SK-N-SH treated with all-trans-retinoic acid at 6 μM for 48 hours (cell line): ENCODE data around the gene WNT7A.

Experiments
- ATAC-seq: fragments of 200-7000 bp; cut with Tn5 transposase; 3 replicates; pipeline ENCODE4 v1.9.1; 2020; ENCODE audit warnings: mild to moderate bottlenecking, moderate library complexity
- ARNTL ChIP-seq: fragments of 450-650 bp; formaldehyde crosslinking; IDR thresholded peaks from 2 replicates; pipeline ENCODE4 v1.5.0; 2020; ENCODE audit warnings: low read depth, mild to moderate bottlenecking, moderate library complexity, borderline replicate concordance
- BACH2 ChIP-seq: fragments of 250-450 bp; sonication (Bioruptor Pico); IDR thresholded peaks from 2 replicates; pipeline ENCODE4 v1.9.0; 2021; ENCODE audit warnings: mild to moderate bottlenecking, borderline replicate concordance
- CSDC2 ChIP-seq: fragments of 250-450 bp; sonication (Bioruptor Pico); IDR thresholded peaks from 2 replicates; pipeline ENCODE4 v1.5.0; 2020; ENCODE audit warnings: mild to moderate bottlenecking, moderate library complexity
- GLIS3 ChIP-seq: fragments of 250-450 bp; sonication (Bioruptor Pico); IDR thresholded peaks from 2 replicates; pipeline ENCODE4 v1.5.0; 2020; ENCODE audit warnings: mild to moderate bottlenecking, moderate library complexity
- PPARA ChIP-seq: fragments of 250-450 bp; sonication (Bioruptor Pico); IDR thresholded peaks from 2 replicates; pipeline ENCODE4 v1.5.0; 2020; ENCODE audit warnings: mild to moderate bottlenecking, borderline replicate concordance
- RARB ChIP-seq: fragments of 250-450 bp; sonication (Bioruptor Pico); IDR thresholded peaks from 2 replicates; pipeline ENCODE4 v1.8.0; 2021; ENCODE audit warnings: mild to moderate bottlenecking, moderate library complexity
- SNAI2 ChIP-seq: fragments of 250-450 bp; sonication (Bioruptor Pico); IDR thresholded peaks from 2 replicates; pipeline ENCODE4 v1.5.0; 2020; ENCODE audit warnings: mild to moderate bottlenecking, moderate library complexity
- TCF4 ChIP-seq: fragments of 250-450 bp; sonication (Bioruptor Pico); IDR thresholded peaks from 2 replicates; pipeline ENCODE4 v1.8.0; 2021; ENCODE audit warnings: mild to moderate bottlenecking, moderate library complexity, borderline replicate concordance
- TOX ChIP-seq: fragments of 250-450 bp; sonication (Bioruptor Pico); IDR thresholded peaks from 2 replicates; pipeline ENCODE4 v1.8.0; 2021; ENCODE audit warnings: mild to moderate bottlenecking, moderate library complexity, borderline replicate concordance
- ZC3H10 ChIP-seq: fragments of 250-450 bp; sonication (Bioruptor Pico); IDR thresholded peaks from 2 replicates; pipeline ENCODE4 v1.5.1; 2021; ENCODE audit warnings: mild to moderate bottlenecking, moderate library complexity
- ZFP3 ChIP-seq: fragments of 250-450 bp; sonication (Bioruptor Pico); IDR thresholded peaks from 2 replicates; pipeline ENCODE4 v1.5.0; 2020; ENCODE audit warnings: mild to moderate bottlenecking, moderate library complexity
- ZFP30 ChIP-seq: fragments of 450-650 bp; formaldehyde crosslinking; IDR thresholded peaks from 2 replicates; pipeline ENCODE4 v1.5.0; 2022; ENCODE audit warnings: mild to moderate bottlenecking, moderate library complexity
- ZNF565 ChIP-seq: fragments of 450-650 bp; formaldehyde crosslinking; conservative IDR thresholded peaks from 2 replicates; pipeline ENCODE4 v1.5.0; 2020; ENCODE audit warnings: low read depth, mild to moderate bottlenecking, moderate library complexity
- TF ChIP-seq, protein P1 (sequence below): fragments of 250-450 bp; sonication (Bioruptor Pico); IDR thresholded peaks from 2 replicates; pipeline ENCODE4 v1.8.0; 2020; ENCODE audit warnings: mild to moderate bottlenecking, moderate library complexity, borderline replicate concordance
- TF ChIP-seq, protein P2 (sequence below): fragments of 250-450 bp; sonication (Bioruptor Pico); IDR thresholded peaks from 2 replicates; pipeline ENCODE4 v1.5.0; 2020; ENCODE audit warnings: mild to moderate bottlenecking, moderate library complexity
- TF ChIP-seq, protein P3 (sequence below): fragments of 250-450 bp; sonication (Bioruptor Pico); IDR thresholded peaks from 2 replicates; pipeline ENCODE4 v1.8.0; 2021; ENCODE audit warnings: low read depth, mild to moderate bottlenecking, moderate library complexity, borderline replicate concordance
- TF ChIP-seq, protein P4 (sequence below): fragments of 250-450 bp; sonication (Bioruptor Pico); IDR thresholded peaks from 2 replicates; pipeline ENCODE4 v1.5.1; 2020; ENCODE audit warnings: low read depth, mild to moderate bottlenecking, moderate library complexity

The WNT7A gene

DNA sequence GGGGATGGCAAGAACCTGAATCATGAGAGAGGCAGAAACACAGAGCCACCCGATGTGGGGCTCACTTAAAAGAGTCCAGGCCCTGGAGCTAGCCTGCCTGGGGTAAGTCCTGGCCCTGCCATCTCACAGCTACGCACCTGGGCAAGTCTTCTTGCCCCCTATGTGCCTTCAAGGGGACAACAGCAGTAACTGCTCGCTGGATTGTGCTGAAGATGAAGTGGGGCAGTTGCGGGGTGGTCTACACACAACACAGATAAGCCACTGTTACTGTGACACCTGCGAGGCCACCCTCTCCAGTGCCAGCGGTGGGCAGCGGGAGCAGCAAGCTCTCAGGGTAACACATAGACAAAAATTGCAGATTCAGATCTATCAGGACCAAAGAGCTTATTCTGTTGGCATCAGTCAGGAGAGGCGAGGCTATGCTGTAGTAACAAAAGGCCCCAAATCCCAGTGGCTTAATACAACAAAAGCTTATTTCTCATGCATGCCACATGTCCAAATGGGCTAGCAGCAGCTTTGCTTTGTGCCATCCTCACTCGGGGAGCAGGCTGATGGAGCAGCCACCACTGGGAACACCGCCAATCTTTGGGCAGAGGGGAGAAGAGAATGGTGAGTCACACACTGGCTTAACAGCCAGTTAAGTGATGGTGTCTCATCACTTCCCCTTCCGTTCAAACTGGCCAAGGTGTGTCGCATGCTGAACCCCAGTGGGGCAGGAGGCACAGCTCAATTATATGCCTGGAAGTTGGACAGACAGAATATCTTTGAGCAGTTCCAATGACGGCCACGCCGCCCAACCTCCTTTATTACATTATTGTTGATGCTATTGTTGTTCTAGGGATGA lies 78.3 kb downstream of the WNT7A start:
- no peak for TF ChIP-seq BACH2 (CRISPR knock-in tag)
- TF ChIP-seq, all 23 proteins: peak for 0
- ATAC-seq: no peak

DNA sequence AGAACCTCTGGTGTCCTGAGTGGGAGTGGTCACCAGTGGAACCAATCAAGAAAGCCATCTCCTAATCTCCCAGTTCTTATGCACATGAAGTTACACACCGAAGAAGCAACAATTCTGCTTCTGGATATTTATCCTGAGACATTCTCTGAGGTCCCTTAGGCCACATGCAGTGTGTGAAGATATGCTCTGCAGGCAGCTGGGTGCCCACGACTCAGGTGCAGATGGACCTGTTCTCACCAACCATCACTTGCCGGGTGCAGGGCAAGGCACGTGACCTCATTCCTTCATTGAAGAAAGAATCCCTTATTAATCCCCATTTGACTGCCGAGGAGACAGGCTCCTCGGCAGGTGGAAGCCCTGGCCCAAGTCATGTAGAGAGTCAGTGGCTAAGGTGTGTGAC lies 79.8 kb downstream of the WNT7A start:
- TF ChIP-seq PPARA (CRISPR knock-in tag) (no peak), TCF4 (CRISPR knock-in tag) (no peak), ARNTL (CRISPR knock-in tag) (no peak), TOX (CRISPR knock-in tag) (no peak), RARB (CRISPR knock-in tag) (no peak), SNAI2 (CRISPR knock-in tag) (no peak), ZFP30 (CRISPR knock-in tag) (no peak), ZNF565 (no peak)
- TF ChIP-seq, protein P1, sequence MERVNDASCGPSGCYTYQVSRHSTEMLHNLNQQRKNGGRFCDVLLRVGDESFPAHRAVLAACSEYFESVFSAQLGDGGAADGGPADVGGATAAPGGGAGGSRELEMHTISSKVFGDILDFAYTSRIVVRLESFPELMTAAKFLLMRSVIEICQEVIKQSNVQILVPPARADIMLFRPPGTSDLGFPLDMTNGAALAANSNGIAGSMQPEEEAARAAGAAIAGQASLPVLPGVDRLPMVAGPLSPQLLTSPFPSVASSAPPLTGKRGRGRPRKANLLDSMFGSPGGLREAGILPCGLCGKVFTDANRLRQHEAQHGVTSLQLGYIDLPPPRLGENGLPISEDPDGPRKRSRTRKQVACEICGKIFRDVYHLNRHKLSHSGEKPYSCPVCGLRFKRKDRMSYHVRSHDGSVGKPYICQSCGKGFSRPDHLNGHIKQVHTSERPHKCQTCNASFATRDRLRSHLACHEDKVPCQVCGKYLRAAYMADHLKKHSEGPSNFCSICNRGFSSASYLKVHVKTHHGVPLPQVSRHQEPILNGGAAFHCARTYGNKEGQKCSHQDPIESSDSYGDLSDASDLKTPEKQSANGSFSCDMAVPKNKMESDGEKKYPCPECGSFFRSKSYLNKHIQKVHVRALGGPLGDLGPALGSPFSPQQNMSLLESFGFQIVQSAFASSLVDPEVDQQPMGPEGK (CRISPR knock-in tag): no peak
- TF ChIP-seq, protein P2, sequence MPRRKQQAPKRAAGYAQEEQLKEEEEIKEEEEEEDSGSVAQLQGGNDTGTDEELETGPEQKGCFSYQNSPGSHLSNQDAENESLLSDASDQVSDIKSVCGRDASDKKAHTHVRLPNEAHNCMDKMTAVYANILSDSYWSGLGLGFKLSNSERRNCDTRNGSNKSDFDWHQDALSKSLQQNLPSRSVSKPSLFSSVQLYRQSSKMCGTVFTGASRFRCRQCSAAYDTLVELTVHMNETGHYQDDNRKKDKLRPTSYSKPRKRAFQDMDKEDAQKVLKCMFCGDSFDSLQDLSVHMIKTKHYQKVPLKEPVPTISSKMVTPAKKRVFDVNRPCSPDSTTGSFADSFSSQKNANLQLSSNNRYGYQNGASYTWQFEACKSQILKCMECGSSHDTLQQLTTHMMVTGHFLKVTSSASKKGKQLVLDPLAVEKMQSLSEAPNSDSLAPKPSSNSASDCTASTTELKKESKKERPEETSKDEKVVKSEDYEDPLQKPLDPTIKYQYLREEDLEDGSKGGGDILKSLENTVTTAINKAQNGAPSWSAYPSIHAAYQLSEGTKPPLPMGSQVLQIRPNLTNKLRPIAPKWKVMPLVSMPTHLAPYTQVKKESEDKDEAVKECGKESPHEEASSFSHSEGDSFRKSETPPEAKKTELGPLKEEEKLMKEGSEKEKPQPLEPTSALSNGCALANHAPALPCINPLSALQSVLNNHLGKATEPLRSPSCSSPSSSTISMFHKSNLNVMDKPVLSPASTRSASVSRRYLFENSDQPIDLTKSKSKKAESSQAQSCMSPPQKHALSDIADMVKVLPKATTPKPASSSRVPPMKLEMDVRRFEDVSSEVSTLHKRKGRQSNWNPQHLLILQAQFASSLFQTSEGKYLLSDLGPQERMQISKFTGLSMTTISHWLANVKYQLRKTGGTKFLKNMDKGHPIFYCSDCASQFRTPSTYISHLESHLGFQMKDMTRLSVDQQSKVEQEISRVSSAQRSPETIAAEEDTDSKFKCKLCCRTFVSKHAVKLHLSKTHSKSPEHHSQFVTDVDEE (CRISPR knock-in tag): no peak
- TF ChIP-seq, protein P3, sequence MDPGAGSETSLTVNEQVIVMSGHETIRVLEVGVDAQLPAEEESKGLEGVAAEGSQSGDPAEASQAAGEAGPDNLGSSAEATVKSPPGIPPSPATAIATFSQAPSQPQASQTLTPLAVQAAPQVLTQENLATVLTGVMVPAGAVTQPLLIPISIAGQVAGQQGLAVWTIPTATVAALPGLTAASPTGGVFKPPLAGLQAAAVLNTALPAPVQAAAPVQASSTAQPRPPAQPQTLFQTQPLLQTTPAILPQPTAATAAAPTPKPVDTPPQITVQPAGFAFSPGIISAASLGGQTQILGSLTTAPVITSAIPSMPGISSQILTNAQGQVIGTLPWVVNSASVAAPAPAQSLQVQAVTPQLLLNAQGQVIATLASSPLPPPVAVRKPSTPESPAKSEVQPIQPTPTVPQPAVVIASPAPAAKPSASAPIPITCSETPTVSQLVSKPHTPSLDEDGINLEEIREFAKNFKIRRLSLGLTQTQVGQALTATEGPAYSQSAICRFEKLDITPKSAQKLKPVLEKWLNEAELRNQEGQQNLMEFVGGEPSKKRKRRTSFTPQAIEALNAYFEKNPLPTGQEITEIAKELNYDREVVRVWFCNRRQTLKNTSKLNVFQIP (CRISPR knock-in tag): no peak
- no peak for ATAC-seq

DNA sequence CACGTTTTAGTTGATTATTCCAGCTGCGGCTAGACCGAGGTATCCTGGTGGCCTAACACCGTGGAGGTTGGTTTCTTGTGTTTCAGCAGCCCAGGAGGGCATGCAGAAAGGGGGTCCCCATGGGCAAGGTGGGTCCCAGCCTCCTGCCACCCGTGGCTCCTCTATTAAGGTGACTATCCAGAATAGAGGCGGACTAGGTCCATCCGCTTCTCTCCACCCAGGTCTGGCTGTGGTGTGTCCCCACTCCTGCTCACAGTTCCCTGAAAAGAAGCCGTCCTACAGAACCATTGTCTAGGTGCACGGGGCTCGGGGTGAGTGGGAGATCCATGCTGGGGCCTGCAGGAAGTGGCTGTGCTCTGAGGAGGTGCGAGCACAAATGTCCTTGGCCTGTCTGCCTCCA lies 81.5 kb downstream of the WNT7A start:
- TF ChIP-seq, protein P4, sequence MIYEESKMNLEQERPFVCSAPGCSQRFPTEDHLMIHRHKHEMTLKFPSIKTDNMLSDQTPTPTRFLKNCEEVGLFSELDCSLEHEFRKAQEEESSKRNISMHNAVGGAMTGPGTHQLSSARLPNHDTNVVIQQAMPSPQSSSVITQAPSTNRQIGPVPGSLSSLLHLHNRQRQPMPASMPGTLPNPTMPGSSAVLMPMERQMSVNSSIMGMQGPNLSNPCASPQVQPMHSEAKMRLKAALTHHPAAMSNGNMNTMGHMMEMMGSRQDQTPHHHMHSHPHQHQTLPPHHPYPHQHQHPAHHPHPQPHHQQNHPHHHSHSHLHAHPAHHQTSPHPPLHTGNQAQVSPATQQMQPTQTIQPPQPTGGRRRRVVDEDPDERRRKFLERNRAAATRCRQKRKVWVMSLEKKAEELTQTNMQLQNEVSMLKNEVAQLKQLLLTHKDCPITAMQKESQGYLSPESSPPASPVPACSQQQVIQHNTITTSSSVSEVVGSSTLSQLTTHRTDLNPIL (CRISPR knock-in tag): no peak
- TF ChIP-seq ZC3H10 (CRISPR knock-in tag): no peak
- TF ChIP-seq PPARA (CRISPR knock-in tag): no peak
- no peak for TF ChIP-seq RARB (CRISPR knock-in tag)
- no peak for TF ChIP-seq ARNTL (CRISPR knock-in tag)
- TF ChIP-seq, protein P3 (CRISPR knock-in tag): no peak
- no peak for TF ChIP-seq CSDC2 (CRISPR knock-in tag)
- TF ChIP-seq GLIS3 (CRISPR knock-in tag): no peak
- TF ChIP-seq ZFP3 (CRISPR knock-in tag): no peak
- no peak for ATAC-seq
